H9 (cell line): ENCODE results near the gene SERPINE2. TPM values are rescaled to one million over a fixed set of nuclear protein-coding genes. Genes with fewer than 3 reads are reported as not detected.
A peak's percentile ranks its signal among the peaks of the same experiment; 100 is the strongest.

ENCODE experiments used
- DNase-seq: peaks from one replicate; pipeline ENCODE4 v3.0.0-alpha.2; 2017
- H2AFZ ChIP-seq: one replicate; pipeline ENCODE4 v1.6.1; 2013; ENCODE audit warnings: mild to moderate bottlenecking, low read length, control low read depth, moderate library complexity
- H2AK5ac ChIP-seq: 2 replicates; pipeline ENCODE4 v1.6.1; 2013; ENCODE audit warnings: low read length, control low read depth, mixed read lengths; ENCODE audit not compliant: insufficient read length
- H2BK120ac ChIP-seq: one replicate; pipeline ENCODE4 v1.6.1; 2013; ENCODE audit warnings: low read depth, mild to moderate bottlenecking, low read length, control low read depth, inconsistent platforms; ENCODE audit not compliant: poor library complexity, severe bottlenecking
- H2BK12ac ChIP-seq: 2 replicates; pipeline ENCODE4 v1.6.1; 2013; ENCODE audit warnings: low read length, control low read depth, mixed read lengths, low read depth; ENCODE audit not compliant: insufficient read length
- H2BK15ac ChIP-seq: 2 replicates; pipeline ENCODE4 v1.6.1; 2013; ENCODE audit warnings: low read depth, low read length, control low read depth
- H2BK20ac ChIP-seq: one replicate; pipeline ENCODE4 v1.6.1; 2013; ENCODE audit warnings: low read depth, mild to moderate bottlenecking, low read length, control low read depth, inconsistent platforms; ENCODE audit not compliant: poor library complexity, severe bottlenecking
- H2BK5ac ChIP-seq: 2 replicates; pipeline ENCODE4 v1.6.1; 2013; ENCODE audit warnings: low read length, control low read depth, mixed read lengths; ENCODE audit not compliant: insufficient read length
- H3K14ac ChIP-seq: 2 replicates; pipeline ENCODE4 v1.6.1; 2013; ENCODE audit warnings: low read length, control low read depth; ENCODE audit not compliant: insufficient read depth
- H3K18ac ChIP-seq: 2 replicates; pipeline ENCODE4 v1.6.1; 2013; ENCODE audit warnings: low read depth, mild to moderate bottlenecking, mixed read lengths, low read length, control low read depth; ENCODE audit not compliant: insufficient read length
- H3K23ac ChIP-seq: 2 replicates; pipeline ENCODE4 v1.6.1; 2013; ENCODE audit warnings: low read length, control low read depth, mixed read lengths, low read depth; ENCODE audit not compliant: insufficient read length
- H3K23me2 ChIP-seq: 2 replicates; pipeline ENCODE4 v1.6.1; 2013; ENCODE audit warnings: low read depth, mild to moderate bottlenecking, mixed read lengths, low read length, control low read depth; ENCODE audit not compliant: insufficient read length, poor library complexity, severe bottlenecking
- H3K27ac ChIP-seq: 2 replicates; pipeline ENCODE4 v1.5.1; 2013; ENCODE audit warnings: low read length, control low read depth, mixed read lengths, low read depth; ENCODE audit not compliant: insufficient read length
- H3K27me3 ChIP-seq: 2 replicates; pipeline ENCODE4 v1.6.1; 2013; ENCODE audit warnings: low read length, control low read depth, inconsistent platforms; ENCODE audit not compliant: insufficient read depth
- H3K4ac ChIP-seq: 2 replicates; pipeline ENCODE4 v1.6.1; 2013; ENCODE audit warnings: low read depth, mild to moderate bottlenecking, control low read depth, inconsistent platforms, low read length, moderate library complexity
- H3K4me1 ChIP-seq: 2 replicates; pipeline ENCODE4 v1.6.1; 2013; ENCODE audit warnings: low read length, control low read depth, inconsistent platforms; ENCODE audit not compliant: insufficient read depth
- H3K4me2 ChIP-seq: 2 replicates; pipeline ENCODE4 v1.6.1; 2013; ENCODE audit warnings: low read length, control low read depth, mixed read lengths; ENCODE audit not compliant: insufficient read length, insufficient read depth
- H3K56ac ChIP-seq: 2 replicates; pipeline ENCODE4 v1.6.1; 2013; ENCODE audit warnings: low read depth, mild to moderate bottlenecking, mixed read lengths, low read length, control low read depth; ENCODE audit not compliant: insufficient read length
- H3K79me1 ChIP-seq: 2 replicates; pipeline ENCODE4 v1.6.1; 2013; ENCODE audit warnings: low read depth, mild to moderate bottlenecking, moderate library complexity, low read length, control low read depth, inconsistent platforms; ENCODE audit not compliant: insufficient read depth, poor library complexity, severe bottlenecking
- H3K79me2 ChIP-seq: 2 replicates; pipeline ENCODE4 v1.6.1; 2013; ENCODE audit warnings: low read length, control low read depth, inconsistent platforms; ENCODE audit not compliant: insufficient read depth
- H3K9ac ChIP-seq: 2 replicates; pipeline ENCODE4 v1.6.1; 2013; ENCODE audit warnings: low read length, control low read depth, mixed read lengths; ENCODE audit not compliant: insufficient read length; ENCODE audit errors: extremely low read depth
- H3K9me3 ChIP-seq: one replicate; pipeline ENCODE4 v1.6.1; 2013; ENCODE audit warnings: low read depth, low read length, inconsistent platforms; ENCODE audit not compliant: control insufficient read depth
- H3T11ph ChIP-seq: one replicate; pipeline ENCODE4 v1.6.1; 2013; ENCODE audit warnings: mild to moderate bottlenecking, low read length, control low read depth, inconsistent platforms
- H4K20me1 ChIP-seq: one replicate; pipeline ENCODE4 v1.6.1; 2013; ENCODE audit not compliant: control insufficient read depth, insufficient read length, insufficient read depth
- H4K5ac ChIP-seq: 2 replicates; pipeline ENCODE4 v1.6.1; 2013; ENCODE audit warnings: low read depth, mild to moderate bottlenecking, mixed read lengths, low read length, control low read depth; ENCODE audit not compliant: insufficient read length
- H4K8ac ChIP-seq: replicated peaks from 2 replicates; pipeline ENCODE4 v1.6.1; 2013; ENCODE audit warnings: low read length, control low read depth, mixed read lengths, low read depth; ENCODE audit not compliant: insufficient read length
- H4K91ac ChIP-seq: 2 replicates; pipeline ENCODE4 v1.6.1; 2013; ENCODE audit warnings: low read depth, mild to moderate bottlenecking, moderate library complexity, mixed read lengths, low read length, control low read depth; ENCODE audit not compliant: insufficient read length
- H3K27ac Mint-ChIP-seq, 3 experiments: 2 replicates in 2 of 3; 3 replicates in 1 of 3; pipeline ENCODE4 v1.8.0; 2020 to 2021; ENCODE audit warnings: mixed read lengths in 3 of 3, mild to moderate bottlenecking in 1 of 3, moderate library complexity in 1 of 3
- H3K27me3 Mint-ChIP-seq: 2 replicates; pipeline ENCODE4 v1.8.0; 2021; ENCODE audit warnings: low read depth, mild to moderate bottlenecking, moderate library complexity, mixed read lengths
- H3K36me3 Mint-ChIP-seq, 3 experiments: 2 replicates in 2 of 3; 3 replicates in 1 of 3; pipeline ENCODE4 v1.8.0; 2020 to 2021; ENCODE audit warnings: low read depth in 3 of 3, mixed read lengths in 3 of 3; ENCODE audit not compliant: insufficient read depth in 1 of 3
- H3K4me1 Mint-ChIP-seq, 2 experiments: 2 replicates each; pipeline ENCODE4 v1.8.0; 2020; ENCODE audit warnings: mixed read lengths in 2 of 2
- H3K4me3 Mint-ChIP-seq, 2 experiments: 2 replicates in 1 of 2; 3 replicates in 1 of 2; pipeline ENCODE4 v1.8.0; 2020 to 2021; ENCODE audit warnings: mild to moderate bottlenecking in 2 of 2, mixed read lengths in 2 of 2, moderate library complexity in 1 of 2
- H3K9me3 Mint-ChIP-seq, 2 experiments: 2 replicates in 1 of 2; 3 replicates in 1 of 2; pipeline ENCODE4 v1.8.0; 2020; ENCODE audit warnings: mild to moderate bottlenecking in 2 of 2, mixed read lengths in 2 of 2, moderate library complexity in 1 of 2
- WGBS: extraction: QIAGEN DNeasy Blood & Tissue Kit; methylation state at CpG from one replicate; pipeline ENCODE4 v1.1.7; 2013; ENCODE audit warnings: missing lambda C conversion rate, low lambda C conversion rate, mixed read lengths; ENCODE audit not compliant: insufficient read length; ENCODE audit errors: extremely low coverage; 5-methylcytosine and 5-hydroxymethylcytosine counted together
- total RNA-seq: library from RNA; stranded (reverse); gene quantifications from 2 replicates; pipeline ENCODE4 v1.2.1, GENCODE V29; 2021
- TF ChIP-seq, protein P1 (sequence below): fragments of 200-600 bp; sonication (generic); conservative IDR thresholded peaks from 3 replicates; pipeline ENCODE4 v1.8.0; 2021; ENCODE audit warnings: antibody characterized with exemption, mild to moderate bottlenecking

SERPINE2 gene
- total RNA-seq, 1 experiment from 2014 or later: 40.0 TPM

DNA sequence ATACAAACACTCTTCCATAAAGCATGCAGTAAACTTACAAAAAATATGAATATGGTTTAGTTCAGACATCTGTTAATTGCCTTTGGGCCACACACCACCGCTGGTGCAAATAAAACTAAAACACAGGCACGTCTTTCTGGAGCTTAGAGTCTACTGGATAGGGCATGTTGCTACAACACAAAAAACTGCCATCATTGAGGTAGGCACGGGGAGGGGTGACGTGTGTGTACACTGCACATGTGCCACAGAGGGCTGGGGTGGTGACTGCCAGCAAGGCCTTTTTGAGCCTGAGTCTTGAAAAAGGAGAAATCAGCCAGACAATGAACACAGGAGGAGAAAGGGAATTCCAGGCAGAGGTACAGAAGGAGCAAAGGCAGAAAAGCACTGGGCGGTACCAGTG is 5.1 kb downstream of the SERPINE2 start:
- H3K4me1 ChIP-seq: peaks cover 5% of the 10 kb centered on the region; the same call in 1 of the 2 replicates
- H3K4ac ChIP-seq: no peak overlapping the region
- H2BK20ac ChIP-seq: no peak overlapping the region
- no peak overlapping the region; a peak in 1 of 5 replicates for H3K4me3 Mint-ChIP-seq
- no peak overlapping the region for H2BK120ac ChIP-seq
- H3K79me1 ChIP-seq: no peaks in the 10 kb centered on the region
- no peaks in the 10 kb centered on the region for H4K20me1 ChIP-seq
- peaks cover 35 to 42% of the 10 kb centered on the region in 2 experiments for H3K4me1 Mint-ChIP-seq
- no peak overlapping the region for H4K5ac ChIP-seq
- TF ChIP-seq, protein P1, sequence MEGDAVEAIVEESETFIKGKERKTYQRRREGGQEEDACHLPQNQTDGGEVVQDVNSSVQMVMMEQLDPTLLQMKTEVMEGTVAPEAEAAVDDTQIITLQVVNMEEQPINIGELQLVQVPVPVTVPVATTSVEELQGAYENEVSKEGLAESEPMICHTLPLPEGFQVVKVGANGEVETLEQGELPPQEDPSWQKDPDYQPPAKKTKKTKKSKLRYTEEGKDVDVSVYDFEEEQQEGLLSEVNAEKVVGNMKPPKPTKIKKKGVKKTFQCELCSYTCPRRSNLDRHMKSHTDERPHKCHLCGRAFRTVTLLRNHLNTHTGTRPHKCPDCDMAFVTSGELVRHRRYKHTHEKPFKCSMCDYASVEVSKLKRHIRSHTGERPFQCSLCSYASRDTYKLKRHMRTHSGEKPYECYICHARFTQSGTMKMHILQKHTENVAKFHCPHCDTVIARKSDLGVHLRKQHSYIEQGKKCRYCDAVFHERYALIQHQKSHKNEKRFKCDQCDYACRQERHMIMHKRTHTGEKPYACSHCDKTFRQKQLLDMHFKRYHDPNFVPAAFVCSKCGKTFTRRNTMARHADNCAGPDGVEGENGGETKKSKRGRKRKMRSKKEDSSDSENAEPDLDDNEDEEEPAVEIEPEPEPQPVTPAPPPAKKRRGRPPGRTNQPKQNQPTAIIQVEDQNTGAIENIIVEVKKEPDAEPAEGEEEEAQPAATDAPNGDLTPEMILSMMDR: no peak
- H3K27ac Mint-ChIP-seq: peak overlapping the region in 1 of 3 experiments; percentile 1; a peak in 1 of 7 replicates
- no peak overlapping the region for H2BK12ac ChIP-seq
- H3K23me2 ChIP-seq: peaks cover 5% of the 10 kb centered on the region
- no peak overlapping the region for H2BK15ac ChIP-seq
- no peak overlapping the region for H4K8ac ChIP-seq
- H3K36me3 Mint-ChIP-seq: peaks cover 4 to 11% (median 5%) of the 10 kb centered on the region in 3 experiments; a peak in 5 of 7 replicates
- no peak overlapping the region for H3K9ac ChIP-seq
- no peaks in the 10 kb centered on the region for H3K9me3 Mint-ChIP-seq
- no peaks in the 10 kb centered on the region for H3K27me3 ChIP-seq
- H2AK5ac ChIP-seq: no peak overlapping the region
- no peak overlapping the region for H3K4me2 ChIP-seq
- no peak overlapping the region for H2BK5ac ChIP-seq
- H3K79me2 ChIP-seq: no peaks in the 10 kb centered on the region; the same call in 1 of the 2 replicates
- no peak for DNase-seq
- no peak overlapping the region for H3K14ac ChIP-seq
- H3K23ac ChIP-seq: no peak overlapping the region
- no CpG with 5 or more reads among the region's 5 CpGs for WGBS
- H3T11ph ChIP-seq: no peak overlapping the region
- H3K18ac ChIP-seq: no peak overlapping the region
- H3K27ac ChIP-seq: no peak overlapping the region
- H3K9me3 ChIP-seq: no peaks in the 10 kb centered on the region
- no peak overlapping the region for H4K91ac ChIP-seq
- H3K56ac ChIP-seq: no peak overlapping the region
- H3K27me3 Mint-ChIP-seq: peaks cover 31% of the 10 kb centered on the region
- no peak overlapping the region for H2AFZ ChIP-seq
